NCI-H460 (cell line): ENCODE data around the gene ULK4. TPM values are rescaled to one million over a fixed set of nuclear protein-coding genes. Genes with fewer than 3 reads are reported as not detected.
"Not testable (repeated sequence)": the region's sequence is repeated elsewhere in the genome, so short reads cannot be mapped to it uniquely, and the experiment has no call there.

Experiments used
- DNase-seq: peaks from one replicate; pipeline ENCODE4 v3.0.0-alpha.2; 2016; ENCODE audit warnings: low read depth; ENCODE audit errors: extremely low read depth
- total RNA-seq: library from RNA; depleted of rRNA; stranded (reverse); fragments of >200 nt; shearing (Covaris generic); gene quantifications from 2 replicates; pipeline ENCODE4 v1.2.3, GENCODE V29; 2014

ULK4 gene
- total RNA-seq, 1 experiment from 2014 or later = 5.6 TPM

GRCh38 chr3:41960826-41961750 is 815 bp downstream of the ULK4 start:
- DNase-seq = peak; percentile 9

DNA sequence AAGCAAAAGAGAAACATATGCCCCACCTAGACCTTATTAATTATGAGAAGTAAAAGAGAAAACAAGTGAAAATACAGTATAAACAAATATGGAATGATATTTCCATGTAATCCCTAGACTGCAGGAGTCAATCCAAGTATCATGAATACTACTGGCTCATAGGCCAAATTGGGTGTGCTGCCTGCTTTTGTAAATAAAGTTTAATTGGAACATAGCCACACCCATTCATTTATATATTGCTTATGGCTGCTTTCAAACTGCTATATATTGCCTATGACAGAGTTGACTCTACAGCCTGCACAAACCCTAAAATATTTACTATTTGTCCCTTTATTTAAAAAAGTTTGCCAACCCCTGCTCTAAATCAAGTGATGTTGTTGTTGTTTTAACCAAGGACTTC is 5.3 kb downstream of the ULK4 start:
- no peak for DNase-seq

DNA sequence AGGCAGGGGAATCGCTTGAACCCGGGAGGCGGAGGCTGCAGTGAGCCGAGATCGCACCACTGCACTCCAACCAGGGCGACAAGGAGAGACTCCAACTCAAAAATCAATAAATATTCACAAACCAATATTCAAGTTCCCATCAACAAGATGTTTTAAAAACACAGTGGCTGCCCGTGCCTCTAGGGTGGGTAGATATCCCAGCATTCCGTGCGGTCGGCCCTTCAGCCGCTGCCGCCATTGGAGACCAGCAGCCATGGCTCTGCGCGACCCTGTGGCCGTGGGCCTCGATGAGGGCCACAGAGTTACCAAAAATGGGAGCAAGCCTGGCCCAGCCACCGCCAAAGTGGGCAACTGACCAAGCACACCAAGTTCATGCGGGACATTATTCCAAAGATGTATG is 6.7 kb downstream of the ULK4 start:
- no peak for DNase-seq

GRCh38 chr3:41943311-41943843 is 18.5 kb downstream of the ULK4 start:
- DNase-seq = no peak

GRCh38 chr3:41940393-41940792 is 21.5 kb downstream of the ULK4 start:
- no peak for DNase-seq

DNA sequence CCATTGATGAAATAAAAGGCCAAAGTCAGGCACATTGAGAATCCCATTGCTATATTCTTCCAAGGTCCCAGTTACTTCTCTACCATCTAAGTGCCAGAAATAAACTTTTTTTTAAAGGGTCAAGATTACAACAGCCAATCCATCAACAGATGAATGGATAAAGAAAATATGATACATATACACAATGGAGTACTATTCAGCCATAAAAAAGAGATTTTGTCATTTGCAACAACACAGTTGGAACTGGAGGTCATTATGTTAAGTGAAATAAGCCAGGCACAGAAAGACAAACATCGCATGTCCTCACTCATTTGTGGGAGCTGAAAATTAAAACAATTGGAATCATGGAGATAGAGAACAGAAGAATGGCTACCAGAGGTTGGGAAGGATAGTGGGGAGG is 25.5 kb downstream of the ULK4 start:
- no peak for DNase-seq

- DNase-seq = no peak
Measured at GRCh38 chr3:41933154-41933676, 28.7 kb downstream of the ULK4 start.

DNA sequence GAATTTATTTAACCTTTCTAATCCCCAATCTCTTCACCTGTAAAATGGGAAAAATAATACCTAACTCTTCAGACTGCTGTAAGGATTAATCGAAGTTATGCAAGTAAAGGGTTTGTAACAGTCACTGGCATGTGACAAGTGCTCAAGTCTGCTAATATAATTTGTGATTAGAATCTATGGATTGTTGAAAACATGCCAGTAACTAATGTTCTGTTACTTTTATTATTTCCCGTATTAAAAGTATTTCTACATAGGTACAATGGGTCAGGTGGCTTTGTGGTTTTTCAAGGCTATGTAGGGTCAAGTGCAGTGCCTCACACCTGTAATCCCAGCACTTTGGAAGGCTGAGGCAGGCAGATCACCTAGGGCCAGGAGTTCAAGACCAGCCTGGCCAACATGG is 29.4 kb downstream of the ULK4 start:
- no peak for DNase-seq

GRCh38 chr3:41920406-41920965 is 41.4 kb downstream of the ULK4 start:
- DNase-seq = no peak

GRCh38 chr3:41915353-41915752 is 46.5 kb downstream of the ULK4 start:
- DNase-seq = no peak

GRCh38 chr3:41912280-41912679 is 49.6 kb downstream of the ULK4 start:
- no peak for DNase-seq

DNA sequence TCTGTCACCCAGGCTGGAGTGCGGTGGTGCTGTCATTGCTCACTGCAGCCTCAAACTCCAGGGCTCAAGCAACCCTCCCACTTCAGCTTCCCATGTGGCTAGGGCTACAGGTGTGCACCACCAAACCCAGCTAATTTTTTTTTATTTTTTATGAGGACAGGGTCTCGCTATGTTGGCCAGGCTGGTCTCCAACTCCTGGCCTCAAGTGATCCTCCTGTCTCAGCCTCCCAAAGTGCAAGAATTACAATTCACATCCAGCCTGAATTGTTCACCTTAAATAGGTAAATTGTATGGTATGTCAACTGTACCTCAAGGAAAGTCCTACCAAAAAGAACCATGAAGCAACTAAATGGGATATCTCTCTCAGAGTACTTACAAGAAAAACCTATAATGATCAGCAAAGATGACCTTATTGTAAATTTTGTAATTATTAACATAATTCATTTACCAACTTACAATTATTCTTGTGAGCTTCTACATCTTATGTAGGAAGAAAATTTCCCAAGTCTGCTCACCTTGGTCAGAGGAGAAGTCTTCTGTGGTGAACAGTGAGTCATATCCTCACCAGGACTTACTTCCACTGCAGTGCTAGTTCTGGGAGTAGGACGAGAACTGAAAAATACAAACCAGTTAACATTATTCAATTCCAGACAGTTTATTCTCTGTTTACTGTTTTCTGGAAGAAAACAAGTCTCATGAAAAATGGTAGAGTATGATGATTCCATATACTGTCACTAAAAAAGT is 54.4 kb downstream of the ULK4 start:
- DNase-seq = no peak

- DNase-seq = no peak
Measured at GRCh38 chr3:41900265-41900664, 61.6 kb downstream of the ULK4 start.

- DNase-seq = no peak
Measured at GRCh38 chr3:41898631-41899030, 63.3 kb downstream of the ULK4 start.

GRCh38 chr3:41893977-41894376 is 67.9 kb downstream of the ULK4 start:
- peak; percentile 25 for DNase-seq

GRCh38 chr3:41888368-41889076 is 73.4 kb downstream of the ULK4 start:
- no peak for DNase-seq

GRCh38 chr3:41882956-41883355 is 78.9 kb downstream of the ULK4 start:
- DNase-seq = no peak

DNA sequence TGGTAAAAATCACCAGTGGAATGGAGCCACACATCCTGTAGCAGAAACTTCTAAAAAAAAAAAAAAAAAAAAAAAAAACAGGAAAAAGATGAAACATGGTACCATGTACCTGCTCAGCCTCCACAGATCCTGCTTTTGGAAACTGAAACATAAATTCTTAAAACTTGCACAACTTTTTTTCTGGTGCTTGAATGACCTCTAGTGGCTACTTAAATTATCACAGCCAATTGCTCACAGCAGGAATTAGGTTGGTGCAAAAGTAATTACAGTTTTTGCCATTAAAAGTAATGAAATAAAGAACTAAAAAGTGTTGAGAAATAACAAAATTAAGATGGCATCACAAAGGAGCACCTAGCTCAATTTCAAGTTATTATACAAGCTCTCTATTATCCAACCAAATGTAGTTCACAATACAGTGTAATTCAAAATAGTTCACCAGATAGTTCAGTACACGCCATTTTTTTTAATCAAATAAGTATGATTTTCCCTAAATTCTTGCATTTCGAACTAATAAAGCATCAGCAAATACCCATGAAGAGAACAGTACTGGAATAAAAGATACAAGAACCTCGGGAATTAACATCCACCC is 80.6 kb downstream of the ULK4 start:
- DNase-seq = peak; percentile 23

DNA sequence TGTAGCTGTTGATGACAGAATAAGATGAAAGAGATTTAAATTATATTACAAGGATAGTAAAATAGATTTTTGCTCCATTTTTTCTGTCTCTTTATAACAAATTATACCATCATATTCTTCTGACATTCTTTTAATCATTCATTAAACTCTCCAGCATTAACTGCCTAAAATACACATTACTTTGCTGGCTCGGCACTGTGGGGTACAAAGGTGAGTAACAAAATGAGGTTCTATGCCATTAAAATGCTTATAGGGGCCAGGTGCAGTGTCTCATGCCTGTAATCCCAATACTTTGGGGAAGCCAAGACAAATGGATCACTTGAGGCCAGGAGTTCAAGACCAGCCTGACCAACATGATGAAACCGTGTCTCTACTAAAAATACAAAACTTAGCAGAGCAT is 81.5 kb downstream of the ULK4 start:
- DNase-seq = no peak

- not testable (repeated sequence) for DNase-seq
Measured at GRCh38 chr3:41877741-41878140, 84.2 kb downstream of the ULK4 start.
